NCI-H446 (cell line): ENCODE data around the gene IL11.

Source experiments
- DNase-seq, 2 experiments: peaks; one replicate each; lab custom pipeline; 2025; lab: John Stamatoyannopoulos, UW

Gene IL11

GRCh38 chr19:55372316-55373081, 2.2 kb upstream of the IL11 start:
- no peak for DNase-seq

GRCh38 chr19:55369653-55370304, 484 bp downstream of the IL11 start:
- DNase-seq: no peak

- no peak for DNase-seq
These were observed 1.3 kb downstream of the IL11 start for GRCh38 chr19:55368701-55369563.

GRCh38 chr19:55368106-55368505, 2.2 kb downstream of the IL11 start:
- no peak for DNase-seq

- no peak for DNase-seq
These were observed 3.5 kb downstream of the IL11 start for GRCh38 chr19:55366790-55367189.

- DNase-seq: no peak
These were observed 4.3 kb downstream of the IL11 start for GRCh38 chr19:55365964-55366363.

GRCh38 chr19:55365245-55365644, 5.0 kb downstream of the IL11 start:
- no peak for DNase-seq

GRCh38 chr19:55362990-55363716, 7.1 kb downstream of the IL11 start, which contains the start of gene GARIN5B:
TSS of gene GARIN5B (minus strand) at chr19:55363260. CDS start at chr19:55363066, 194 bp downstream.
- no peak for DNase-seq

- no peak for DNase-seq
These were observed 7.9 kb downstream of the IL11 start for GRCh38 chr19:55362174-55362989.

- no peak for DNase-seq
These were observed 9.4 kb downstream of the IL11 start for GRCh38 chr19:55360902-55361301.

- peak; percentile 27 to 90 for DNase-seq
These were observed 11.0 kb downstream of the IL11 start for GRCh38 chr19:55358943-55359908.

- no peak for DNase-seq
These were observed 11.8 kb downstream of the IL11 start for GRCh38 chr19:55358493-55358892.

GRCh38 chr19:55355213-55355821, 14.9 kb downstream of the IL11 start:
- DNase-seq: no peak

GRCh38 chr19:55354698-55355212, 15.5 kb downstream of the IL11 start, which contains the start of gene COX6B2:
TSS of gene COX6B2 (minus strand) at chr19:55354719. CDS start at chr19:55354521, 198 bp downstream.
- DNase-seq: no peak

- DNase-seq: peak in 1 of 2 experiments; percentile 56
These were observed 16.2 kb downstream of the IL11 start for GRCh38 chr19:55353803-55354697.

- no peak for DNase-seq
These were observed 16.9 kb downstream of the IL11 start for GRCh38 chr19:55353356-55353802.

- DNase-seq: no peak
These were observed 17.6 kb downstream of the IL11 start for GRCh38 chr19:55352549-55353145.
